A549 (cell line): ENCODE data around the gene KAT6B.
"Not testable (repeated sequence)": the region's sequence is repeated elsewhere in the genome, so short reads cannot be mapped to it uniquely, and the experiment has no call there.

Experiments
- CBX2 ChIP-seq: fragments of 200-600 bp; sonication (generic); IDR thresholded peaks from 2 replicates; pipeline ENCODE4 v1.6.1; 2016; ENCODE audit warnings: low read depth, mild to moderate bottlenecking, borderline replicate concordance
- CTCF ChIP-seq: fragments of >200 bp; sonication (Bioruptor Twin); formaldehyde crosslinking; IDR thresholded peaks from 3 replicates; pipeline ENCODE4 v1.5.1; 2016
- KDM1A ChIP-seq: fragments of 200-600 bp; sonication (generic); IDR thresholded peaks from 2 replicates; pipeline ENCODE4 v1.6.1; 2016; ENCODE audit warnings: low read depth, mild to moderate bottlenecking
- MAFK ChIP-seq: fragments of 450-650 bp; IDR thresholded peaks from 2 replicates; pipeline ENCODE4 v1.6.1; 2014; ENCODE audit not compliant: partially characterized antibody
- MYC ChIP-seq: IDR thresholded peaks from 2 replicates; pipeline ENCODE4 v1.6.1; 2012; ENCODE audit warnings: mild to moderate bottlenecking, inconsistent platforms, low read length, improper control_type of control experiment, borderline replicate concordance
- POLR2A ChIP-seq: IDR thresholded peaks from 2 replicates; pipeline ENCODE4 v1.6.1; 2012; ENCODE audit warnings: mild to moderate bottlenecking, low read length
- RCOR1 ChIP-seq: fragments of 150-350 bp; IDR thresholded peaks from 2 replicates; pipeline ENCODE4 v1.6.1; 2014; ENCODE audit warnings: antibody characterized with exemption, low read length, low read depth
- SMC3 ChIP-seq: fragments of >200 bp; sonication (Bioruptor Twin); formaldehyde crosslinking; IDR thresholded peaks from 3 replicates; pipeline ENCODE4 v1.6.1; 2018; ENCODE audit warnings: inconsistent platforms
- TF ChIP-seq, protein P1 (sequence below): IDR thresholded peaks from 2 replicates; pipeline ENCODE4 v1.6.1; 2012
- TF ChIP-seq, protein P2 (sequence below): fragments of 150-350 bp; IDR thresholded peaks from 2 replicates; pipeline ENCODE4 v1.6.1; 2014; ENCODE audit warnings: low read depth, mild to moderate bottlenecking, low read length

GRCh38 chr10:74877054-74877453 is 50.7 kb downstream of the KAT6B start:
- TF ChIP-seq, protein P1, sequence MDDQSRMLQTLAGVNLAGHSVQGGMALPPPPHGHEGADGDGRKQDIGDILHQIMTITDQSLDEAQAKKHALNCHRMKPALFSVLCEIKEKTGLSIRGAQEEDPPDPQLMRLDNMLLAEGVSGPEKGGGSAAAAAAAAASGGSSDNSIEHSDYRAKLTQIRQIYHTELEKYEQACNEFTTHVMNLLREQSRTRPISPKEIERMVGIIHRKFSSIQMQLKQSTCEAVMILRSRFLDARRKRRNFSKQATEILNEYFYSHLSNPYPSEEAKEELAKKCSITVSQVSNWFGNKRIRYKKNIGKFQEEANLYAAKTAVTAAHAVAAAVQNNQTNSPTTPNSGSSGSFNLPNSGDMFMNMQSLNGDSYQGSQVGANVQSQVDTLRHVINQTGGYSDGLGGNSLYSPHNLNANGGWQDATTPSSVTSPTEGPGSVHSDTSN: not testable (repeated sequence)
- TF ChIP-seq CTCF, KDM1A, RCOR1, POLR2A, MAFK, MYC, CBX2, SMC3: not testable (repeated sequence)
- TF ChIP-seq, protein P2, sequence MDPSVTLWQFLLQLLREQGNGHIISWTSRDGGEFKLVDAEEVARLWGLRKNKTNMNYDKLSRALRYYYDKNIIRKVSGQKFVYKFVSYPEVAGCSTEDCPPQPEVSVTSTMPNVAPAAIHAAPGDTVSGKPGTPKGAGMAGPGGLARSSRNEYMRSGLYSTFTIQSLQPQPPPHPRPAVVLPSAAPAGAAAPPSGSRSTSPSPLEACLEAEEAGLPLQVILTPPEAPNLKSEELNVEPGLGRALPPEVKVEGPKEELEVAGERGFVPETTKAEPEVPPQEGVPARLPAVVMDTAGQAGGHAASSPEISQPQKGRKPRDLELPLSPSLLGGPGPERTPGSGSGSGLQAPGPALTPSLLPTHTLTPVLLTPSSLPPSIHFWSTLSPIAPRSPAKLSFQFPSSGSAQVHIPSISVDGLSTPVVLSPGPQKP: not testable (repeated sequence)
